BLaER1 treated with 17β-estradiol and CSF1 and Interleukin-3, amounts not matched to agents 10 nM and 100 nM (cell line): ENCODE results near the gene ITGB5.

Source experiments
- H3K27ac ChIP-seq, 11 experiments: shearing (Covaris generic); formaldehyde crosslinking; 2 replicates each; pipeline ENCODE4 v1.8.1; 2022
- H3K27me3 ChIP-seq, 11 experiments: shearing (Covaris generic); formaldehyde crosslinking; 2 replicates each; pipeline ENCODE4 v1.8.1; 2022
- H3K36me3 ChIP-seq, 11 experiments: shearing (Covaris generic); formaldehyde crosslinking; 2 replicates each; pipeline ENCODE4 v1.8.1; 2022
- H3K4me1 ChIP-seq, 10 experiments: shearing (Covaris generic); formaldehyde crosslinking; 2 replicates each; pipeline ENCODE4 v1.8.1; 2022
- H3K4me2 ChIP-seq, 11 experiments: shearing (Covaris generic); formaldehyde crosslinking; 2 replicates each; pipeline ENCODE4 v1.8.1; 2022
- H3K4me3 ChIP-seq, 10 experiments: shearing (Covaris generic); formaldehyde crosslinking; 2 replicates each; pipeline ENCODE4 v1.8.1; 2022
- H3K9ac ChIP-seq, 11 experiments: shearing (Covaris generic); formaldehyde crosslinking; 2 replicates each; pipeline ENCODE4 v1.8.1; 2022
- H3K9me3 ChIP-seq, 11 experiments: shearing (Covaris generic); formaldehyde crosslinking; replicated peaks in 1 of 11; 2 replicates each; pipeline ENCODE4 v1.8.1; 2022
- H4K20me1 ChIP-seq, 11 experiments: shearing (Covaris generic); formaldehyde crosslinking; 2 replicates each; pipeline ENCODE4 v1.8.1; 2022
- Cebpa-rat ChIP-seq, 11 experiments: shearing (Covaris generic); IDR thresholded peaks; 2 replicates each; pipeline ENCODE4 v1.8.1; 2022

ITGB5 gene

GRCh38 chr3:124860599-124860998 is 26.6 kb downstream of the ITGB5 start:
- peaks cover 0 to 17% (median 0%) of the 10 kb centered on the region in 11 experiments; a peak in 2 of 22 replicates for H4K20me1 ChIP-seq
- H3K27ac ChIP-seq: no peak overlapping the region
- no peaks in the 10 kb centered on the region for H3K27me3 ChIP-seq
- H3K4me1 ChIP-seq: peaks cover 0 to 52% (median 0%) of the 10 kb centered on the region in 10 experiments; a peak in 8 of 20 replicates
- no peaks in the 10 kb centered on the region for H3K9me3 ChIP-seq
- peak overlapping the region in 2 of 11 experiments; percentile 35 to 56; a peak in 3 of 22 replicates for H3K4me2 ChIP-seq
- no peak for TF ChIP-seq Cebpa-rat (IDR thresholded peaks at IDR 0.05)
- no peak overlapping the region for H3K4me3 ChIP-seq
- no peak overlapping the region for H3K9ac ChIP-seq
- peaks cover 0 to 27% (median 0%) of the 10 kb centered on the region in 11 experiments; a peak in 5 of 22 replicates for H3K36me3 ChIP-seq

DNA sequence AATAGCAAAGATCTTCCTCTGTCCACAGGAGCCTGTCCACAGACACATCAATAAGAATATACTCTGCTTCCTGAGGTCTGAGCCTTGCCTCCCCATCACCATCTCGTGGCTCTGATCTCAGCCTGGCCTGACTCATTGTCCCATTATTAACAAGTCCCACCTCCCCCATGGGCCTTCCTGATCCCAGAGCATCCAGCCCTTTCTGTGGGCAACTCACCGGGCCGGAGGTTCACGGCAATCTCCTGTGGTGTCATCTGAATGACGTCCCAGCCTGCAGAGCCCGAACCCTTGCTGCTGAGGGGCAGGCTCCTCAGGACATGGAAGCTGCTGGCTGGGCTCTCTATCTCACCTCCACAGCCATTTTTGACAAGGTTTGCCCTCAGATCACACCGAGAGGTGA is 28.1 kb downstream of the ITGB5 start:
- no peak overlapping the region for H3K4me3 ChIP-seq
- H3K36me3 ChIP-seq: peaks cover 0 to 33% (median 0%) of the 10 kb centered on the region in 11 experiments; a peak in 4 of 22 replicates
- peaks cover 0 to 52% (median 0%) of the 10 kb centered on the region in 10 experiments; a peak in 8 of 20 replicates for H3K4me1 ChIP-seq
- TF ChIP-seq Cebpa-rat (IDR thresholded peaks at IDR 0.05): no peak
- no peak overlapping the region for H3K27ac ChIP-seq
- H3K4me2 ChIP-seq: peak overlapping the region in 3 of 11 experiments; percentile 8 to 54 (median 22); a peak in 5 of 22 replicates
- no peaks in the 10 kb centered on the region for H3K27me3 ChIP-seq
- no peak overlapping the region for H3K9ac ChIP-seq
- no peaks in the 10 kb centered on the region for H3K9me3 ChIP-seq
- H4K20me1 ChIP-seq: peaks cover 0 to 17% (median 0%) of the 10 kb centered on the region in 11 experiments; a peak in 2 of 22 replicates

DNA sequence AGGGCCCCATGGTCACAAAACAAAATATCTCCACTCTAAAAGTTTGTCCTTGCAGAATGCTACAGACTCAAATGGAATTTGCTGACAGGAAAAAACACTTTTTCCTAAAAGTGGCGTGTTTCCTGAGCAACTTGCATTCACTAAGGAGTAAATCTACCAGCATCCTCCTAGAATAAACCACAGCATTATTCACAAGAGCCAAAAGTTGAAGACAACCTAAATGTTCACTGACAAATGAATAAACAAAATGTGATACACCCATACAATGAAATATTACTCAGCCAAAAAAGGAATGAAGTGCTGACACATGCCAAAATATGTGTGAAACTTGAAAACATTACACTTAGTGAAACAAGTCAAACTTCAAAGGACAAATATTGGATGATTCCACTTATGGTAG is 28.9 kb downstream of the ITGB5 start:
- H3K9ac ChIP-seq: no peak overlapping the region
- no peaks in the 10 kb centered on the region for H3K27me3 ChIP-seq
- no peak overlapping the region for H3K4me3 ChIP-seq
- H3K4me2 ChIP-seq: peak overlapping the region in 1 of 11 experiments; percentile 54; a peak in 2 of 22 replicates
- TF ChIP-seq Cebpa-rat (IDR thresholded peaks at IDR 0.05): no peak
- peaks cover 0 to 17% (median 0%) of the 10 kb centered on the region in 11 experiments; a peak in 2 of 22 replicates for H4K20me1 ChIP-seq
- no peak overlapping the region for H3K27ac ChIP-seq
- H3K36me3 ChIP-seq: peaks cover 0 to 35% (median 0%) of the 10 kb centered on the region in 11 experiments; a peak in 5 of 22 replicates
- H3K4me1 ChIP-seq: peaks cover 0 to 47% (median 0%) of the 10 kb centered on the region in 10 experiments; a peak in 8 of 20 replicates
- H3K9me3 ChIP-seq: no peaks in the 10 kb centered on the region

- Histone ChIP-seq H4K20me1 (0 out of 22 replicates have a peak, but pooled peaks cover 0 to 5% (median 0%) of the 10 kb centered on the region in 11 experiments), H3K36me3 (peaks cover 0 to 36% (median 0%) of the 10 kb centered on the region in 11 experiments; a peak in 5 of 22 replicates), H3K4me1 (peaks cover 0 to 41% (median 0%) of the 10 kb centered on the region in 10 experiments; a peak in 5 of 20 replicates), H3K9me3 (no peaks in the 10 kb centered on the region), H3K27ac (no peak overlapping the region), H3K4me2 (peak overlapping the region in 2 of 11 experiments; percentile 26 to 54; a peak in 2 of 22 replicates), H3K9ac (no peak overlapping the region), H3K4me3 (no peak overlapping the region), H3K27me3 (no peaks in the 10 kb centered on the region)
- no peak for TF ChIP-seq Cebpa-rat (IDR thresholded peaks at IDR 0.05)
Measured at GRCh38 chr3:124856677-124857076, 30.5 kb downstream of the ITGB5 start.

GRCh38 chr3:124854009-124854408 is 33.2 kb downstream of the ITGB5 start:
- no peak for TF ChIP-seq Cebpa-rat (IDR thresholded peaks at IDR 0.05)
- Histone ChIP-seq H3K4me3 (no peak overlapping the region), H4K20me1 (no peaks in the 10 kb centered on the region), H3K9ac (no peak overlapping the region), H3K4me1 (peaks cover 0 to 29% (median 0%) of the 10 kb centered on the region in 10 experiments; a peak in 5 of 20 replicates), H3K27ac (no peak overlapping the region), H3K4me2 (no peak overlapping the region), H3K27me3 (no peaks in the 10 kb centered on the region), H3K36me3 (peaks cover 0 to 32% (median 0%) of the 10 kb centered on the region in 11 experiments; a peak in 5 of 22 replicates), H3K9me3 (no peaks in the 10 kb centered on the region)

- peaks cover 0 to 34% (median 0%) of the 10 kb centered on the region in 11 experiments; a peak in 5 of 22 replicates for H3K36me3 ChIP-seq
Measured at GRCh38 chr3:124853446-124853845, 33.7 kb downstream of the ITGB5 start.

DNA sequence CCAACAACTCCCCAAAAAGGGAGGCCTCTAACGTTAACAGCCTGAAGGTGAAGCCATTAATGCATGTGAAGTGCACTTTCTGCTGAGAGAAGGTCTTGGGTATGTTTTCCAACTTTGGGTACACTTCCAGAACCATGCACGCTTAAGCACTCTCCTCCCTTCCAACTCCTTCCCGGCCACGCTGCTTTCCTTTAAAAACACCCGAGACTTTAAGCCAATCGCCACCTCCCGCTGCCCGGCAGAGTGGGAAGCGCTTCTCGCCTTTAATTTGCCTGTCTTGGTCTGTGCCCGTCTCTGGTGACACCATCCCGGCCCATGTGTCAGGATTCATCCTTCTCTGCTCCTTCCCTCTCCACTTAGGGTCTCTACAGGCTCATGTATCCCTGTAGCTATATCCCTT is 35.3 kb downstream of the ITGB5 start:
- Histone ChIP-seq H3K4me3 (no peak overlapping the region), H3K27ac (no peak overlapping the region), H3K27me3 (no peaks in the 10 kb centered on the region), H3K9ac (no peak overlapping the region), H3K4me1 (peaks cover 0 to 8% (median 0%) of the 10 kb centered on the region in 10 experiments; a peak in 3 of 20 replicates), H3K36me3 (peaks cover 0 to 44% (median 0%) of the 10 kb centered on the region in 11 experiments; a peak in 6 of 22 replicates), H4K20me1 (no peaks in the 10 kb centered on the region), H3K9me3 (no peaks in the 10 kb centered on the region), H3K4me2 (no peak overlapping the region)
- TF ChIP-seq Cebpa-rat (IDR thresholded peaks at IDR 0.05): no peak

More at GRCh38 chr3:124853446-124853845, 33.7 kb downstream of the ITGB5 start:
- no peak for TF ChIP-seq Cebpa-rat (IDR thresholded peaks at IDR 0.05)
- Histone ChIP-seq H3K9ac (no peak overlapping the region), H3K9me3 (no peaks in the 10 kb centered on the region), H3K4me3 (no peak overlapping the region), H3K4me2 (no peak overlapping the region), H4K20me1 (no peaks in the 10 kb centered on the region), H3K27ac (no peak overlapping the region), H3K4me1 (peaks cover 0 to 23% (median 0%) of the 10 kb centered on the region in 10 experiments; a peak in 5 of 20 replicates), H3K27me3 (no peaks in the 10 kb centered on the region)

DNA sequence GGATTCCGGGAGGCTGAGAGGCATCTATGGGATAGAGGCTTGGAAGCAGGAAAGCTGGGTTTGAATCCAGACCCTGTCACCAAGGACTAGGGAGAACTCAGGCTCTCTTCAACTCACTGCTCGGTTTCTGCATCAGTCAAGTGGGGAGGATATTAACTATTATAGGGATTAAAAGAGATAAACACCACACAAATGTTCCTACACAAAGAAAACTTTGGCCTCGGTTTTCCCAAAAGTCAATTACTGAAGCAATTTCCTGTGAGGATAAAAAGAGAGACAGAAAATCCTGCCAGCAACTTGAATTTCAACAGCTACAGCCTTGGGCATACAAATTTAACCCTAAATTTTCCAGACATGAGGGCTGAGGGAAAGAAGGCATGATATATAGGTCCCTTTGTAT is 36.0 kb downstream of the ITGB5 start:
- H3K4me2 ChIP-seq: no peak overlapping the region
- no peak overlapping the region for H3K9ac ChIP-seq
- peaks cover 0 to under 1% (median 0%) of the 10 kb centered on the region in 10 experiments; a peak in 1 of 20 replicates for H3K4me1 ChIP-seq
- no peaks in the 10 kb centered on the region for H3K27me3 ChIP-seq
- peaks cover 0 to 52% (median 0%) of the 10 kb centered on the region in 11 experiments; a peak in 6 of 22 replicates for H3K36me3 ChIP-seq
- no peak overlapping the region for H3K4me3 ChIP-seq
- no peaks in the 10 kb centered on the region for H3K9me3 ChIP-seq
- H4K20me1 ChIP-seq: no peaks in the 10 kb centered on the region
- TF ChIP-seq Cebpa-rat (IDR thresholded peaks at IDR 0.05): no peak
- H3K27ac ChIP-seq: no peak overlapping the region

DNA sequence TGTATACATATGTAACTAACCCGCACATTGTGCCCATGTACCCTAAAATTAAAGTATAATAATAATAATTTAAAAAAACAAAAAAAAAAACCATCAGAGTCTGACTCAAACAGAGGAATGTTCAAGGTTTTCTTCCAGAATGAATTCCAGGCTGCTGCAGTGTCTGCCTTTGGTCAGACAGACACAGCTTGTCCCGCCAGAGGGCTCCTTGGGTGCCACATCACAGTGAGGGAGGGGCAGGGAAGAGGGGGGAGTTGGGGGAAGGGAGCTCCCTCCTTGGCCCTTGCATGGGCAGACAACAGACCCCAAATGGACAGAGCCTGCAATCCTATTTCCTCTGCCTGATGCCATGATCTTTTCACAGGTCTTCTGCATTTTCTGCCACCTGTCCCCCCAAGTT is 36.5 kb downstream of the ITGB5 start:
- Histone ChIP-seq H4K20me1 (no peaks in the 10 kb centered on the region), H3K4me2 (no peak overlapping the region), H3K9ac (no peak overlapping the region), H3K9me3 (no peaks in the 10 kb centered on the region), H3K4me3 (no peak overlapping the region), H3K36me3 (peaks cover 0 to 54% (median 0%) of the 10 kb centered on the region in 11 experiments; a peak in 6 of 22 replicates), H3K27me3 (no peaks in the 10 kb centered on the region), H3K4me1 (peaks cover 0 to 3% (median 0%) of the 10 kb centered on the region in 10 experiments; a peak in 1 of 20 replicates), H3K27ac (no peak overlapping the region)
- no peak for TF ChIP-seq Cebpa-rat (IDR thresholded peaks at IDR 0.05)
